T1000 (cell line): ENCODE data around the gene ELMO1.

Experiments
- DNase-seq: peaks from one replicate; lab custom pipeline; 2025; ENCODE audit warnings: mixed read lengths; lab: John Stamatoyannopoulos, UW

ELMO1 gene

GRCh38 chr7:37015353-37016034, 433.2 kb downstream of the ELMO1 start:
- DNase-seq = no peak

GRCh38 chr7:37013771-37014170, 434.9 kb downstream of the ELMO1 start:
- no peak for DNase-seq

DNA sequence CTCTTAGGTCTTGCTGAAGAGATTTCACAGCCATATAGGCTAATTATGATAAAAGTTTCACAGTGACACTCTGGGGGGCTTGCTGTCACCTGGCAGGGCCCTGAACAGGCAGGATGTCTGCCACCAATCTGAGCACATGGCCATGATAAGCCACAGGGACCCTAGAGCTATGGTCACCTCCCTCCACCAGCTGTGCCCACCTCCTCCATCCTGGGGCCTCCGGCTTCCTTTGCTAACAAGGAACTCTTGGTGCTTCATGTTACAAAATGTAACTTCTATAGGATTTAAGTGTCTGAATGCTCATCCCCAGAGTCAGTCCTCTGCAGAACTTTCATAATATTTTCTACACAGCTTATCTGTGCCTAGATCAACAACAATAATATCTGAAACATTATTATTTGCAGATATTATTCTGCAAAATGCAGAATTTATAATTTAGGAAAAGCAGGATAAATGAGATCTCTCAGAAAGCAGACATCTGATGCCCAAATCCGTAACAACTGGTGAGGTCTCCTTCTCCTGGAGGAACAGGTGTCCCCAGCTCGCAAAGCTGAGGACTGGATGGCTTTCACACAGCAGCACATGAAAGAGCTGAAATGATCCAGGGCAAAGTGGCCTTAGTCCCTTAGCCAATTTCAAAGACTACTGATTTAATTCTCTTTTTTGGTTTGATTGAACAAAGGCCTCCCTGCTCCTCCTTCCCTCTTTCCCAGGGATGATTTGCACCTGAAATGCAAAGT, 437.3 kb downstream of the ELMO1 start:
- no peak for DNase-seq

DNA sequence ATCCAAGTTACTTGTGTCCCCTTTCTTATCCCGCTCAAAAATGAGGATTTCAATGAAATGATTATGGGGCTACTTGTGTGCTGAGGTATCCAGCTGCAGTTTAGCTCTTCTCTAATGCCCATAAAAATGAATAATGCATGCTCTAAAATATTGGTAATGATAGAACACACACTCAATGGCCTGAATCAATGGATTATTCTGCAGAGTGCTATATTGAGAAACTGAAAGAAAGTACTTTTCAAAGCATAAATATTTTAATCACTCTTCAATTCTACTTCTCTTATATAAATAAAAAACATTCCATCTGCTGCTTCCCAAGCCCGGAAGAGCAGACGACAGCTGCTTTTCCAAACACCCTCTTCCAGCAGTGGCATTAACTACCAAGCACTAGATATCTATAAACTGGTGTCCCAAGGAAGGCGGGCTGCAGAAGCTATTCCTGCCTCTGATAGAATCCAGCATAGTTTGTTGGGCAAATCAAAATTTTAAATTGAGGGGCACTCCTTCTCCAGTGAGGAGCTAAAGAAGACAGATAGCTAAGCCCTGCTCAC, 439.5 kb downstream of the ELMO1 start:
- no peak for DNase-seq

DNA sequence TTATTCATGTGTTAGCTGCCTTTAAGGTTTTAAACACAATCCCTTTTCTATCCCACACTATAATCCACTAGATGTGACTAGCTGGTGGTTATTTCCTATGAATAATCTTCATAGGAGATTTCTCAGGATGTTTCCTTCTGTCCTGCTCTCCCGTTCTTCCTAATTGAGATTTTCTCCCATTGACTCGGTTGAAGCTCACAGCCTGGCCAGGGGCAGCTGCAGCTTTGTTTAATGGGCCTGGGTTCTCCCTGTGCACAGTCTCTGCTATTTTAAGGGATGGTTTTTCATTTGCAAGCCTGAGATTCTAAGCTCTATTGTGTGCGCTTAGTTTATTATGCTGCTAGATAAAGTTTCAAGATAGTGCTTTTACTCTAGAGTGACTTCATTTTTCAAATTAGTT, 441.0 kb downstream of the ELMO1 start:
- DNase-seq = no peak

DNA sequence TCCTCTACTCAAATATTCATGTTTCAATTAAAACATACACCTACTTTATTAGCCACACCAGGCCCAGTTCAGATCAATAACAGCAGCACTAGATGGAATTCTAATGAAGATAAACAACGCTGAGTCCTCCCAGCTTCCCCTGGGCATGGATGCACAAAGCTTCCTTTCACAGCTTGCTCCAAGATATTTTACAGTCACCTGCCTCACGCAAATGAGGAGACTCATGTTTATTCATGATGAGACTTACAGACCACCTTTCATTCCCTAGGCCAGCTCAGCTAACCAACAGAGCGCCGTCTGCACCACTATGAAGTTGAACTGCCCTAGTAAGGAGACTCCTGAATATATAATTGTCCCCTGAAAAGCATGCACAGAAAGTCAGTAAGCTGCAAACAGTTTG, 441.4 kb downstream of the ELMO1 start:
- DNase-seq = no peak

GRCh38 chr7:37006764-37007163, 441.9 kb downstream of the ELMO1 start:
- DNase-seq = no peak

GRCh38 chr7:37000511-37000910, 448.2 kb downstream of the ELMO1 start:
- DNase-seq = no peak

GRCh38 chr7:36999626-37000485, 448.8 kb downstream of the ELMO1 start:
- no peak for DNase-seq

DNA sequence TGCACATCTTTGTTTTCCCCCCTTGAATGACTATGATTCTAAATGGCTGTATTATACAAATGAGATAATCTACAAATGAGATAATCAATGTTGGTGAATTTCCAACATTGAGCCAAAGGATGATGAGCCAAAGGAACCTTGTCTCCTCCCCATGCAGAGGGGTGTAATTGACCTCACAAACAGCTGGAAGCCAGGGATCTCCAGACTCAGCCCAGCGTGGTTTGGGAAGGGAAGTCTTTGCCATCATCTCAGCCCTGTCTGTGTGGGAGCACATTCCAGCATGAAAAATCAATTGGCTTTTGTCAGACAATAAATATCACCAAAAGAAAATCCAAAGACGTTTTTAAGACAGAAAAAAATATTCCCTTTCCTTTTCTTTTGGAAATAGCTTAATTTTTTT, 452.9 kb downstream of the ELMO1 start:
- no peak for DNase-seq

GRCh38 chr7:36994456-36995112, 454.1 kb downstream of the ELMO1 start:
- no peak for DNase-seq

GRCh38 chr7:36986948-36987724, 461.5 kb downstream of the ELMO1 start:
- DNase-seq = peak; percentile 34

DNA sequence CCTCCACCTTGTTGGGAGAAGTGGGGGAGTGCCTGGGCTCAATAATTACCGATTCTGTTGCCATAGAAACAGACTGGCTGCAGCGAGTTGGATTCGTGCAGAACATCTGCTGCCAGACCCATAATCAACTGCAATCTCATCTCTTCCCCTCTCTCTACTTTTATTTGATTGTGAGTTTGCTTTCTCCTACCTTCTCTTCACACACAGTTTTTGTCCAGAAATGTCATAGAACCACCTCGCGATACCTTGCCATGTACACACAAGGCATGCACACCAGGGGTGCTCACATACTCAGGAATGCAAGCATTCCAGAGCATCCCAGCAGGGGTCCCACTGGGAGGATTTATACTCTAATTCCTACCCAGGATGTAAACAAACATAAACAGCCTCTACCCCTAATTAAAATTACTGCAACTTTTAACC, 462.1 kb downstream of the ELMO1 start:
- DNase-seq = no peak

GRCh38 chr7:36985866-36986400, 462.7 kb downstream of the ELMO1 start:
- DNase-seq = no peak

DNA sequence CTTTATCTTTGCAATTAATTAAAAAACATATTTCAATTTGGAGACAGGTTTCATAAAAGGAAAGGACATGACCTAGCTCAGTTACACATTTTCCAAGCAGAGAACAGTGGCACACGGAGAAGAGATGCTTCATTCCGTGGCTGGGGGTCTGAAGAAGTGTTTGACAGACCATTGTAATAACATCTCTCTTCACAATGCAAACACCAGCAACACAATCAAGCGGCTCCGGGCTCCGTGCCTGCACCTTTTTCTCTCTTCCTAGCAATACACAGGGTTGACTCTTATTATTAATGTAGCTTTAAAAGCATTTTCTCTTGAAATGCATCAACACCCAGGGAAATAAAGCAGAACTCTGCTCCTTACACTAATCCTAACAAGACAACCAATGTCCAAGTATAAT, 463.3 kb downstream of the ELMO1 start:
- DNase-seq = no peak

- no peak for DNase-seq
Observed at GRCh38 chr7:36984710-36985312, 463.9 kb downstream of the ELMO1 start.

DNA sequence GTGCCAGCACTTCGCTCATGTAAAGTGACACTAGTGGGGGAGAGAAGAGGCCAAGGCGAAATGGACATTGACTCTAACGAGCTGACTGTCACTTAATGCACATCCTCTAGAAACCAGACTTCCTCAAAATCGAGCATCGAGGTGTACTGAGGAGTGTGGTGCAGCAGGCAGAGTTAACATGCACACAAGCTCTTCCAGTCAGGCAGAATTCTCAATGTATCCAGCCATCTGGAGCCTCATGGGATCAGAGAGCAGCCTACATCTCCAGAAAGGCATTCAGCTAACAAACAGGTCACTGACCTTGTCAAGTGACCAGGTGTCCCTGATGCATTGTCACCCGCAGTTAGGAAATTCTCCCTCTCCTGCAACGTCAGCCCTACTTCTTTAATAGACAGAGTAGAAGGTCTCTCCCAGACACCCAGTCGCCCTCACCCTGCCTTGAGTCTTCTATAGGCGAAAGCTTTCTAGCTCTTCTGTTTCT, 464.6 kb downstream of the ELMO1 start:
- DNase-seq = no peak

- no peak for DNase-seq
Observed at GRCh38 chr7:36982766-36983165, 465.9 kb downstream of the ELMO1 start.

- no peak for DNase-seq
Observed at GRCh38 chr7:36979810-36980248, 468.8 kb downstream of the ELMO1 start.

DNA sequence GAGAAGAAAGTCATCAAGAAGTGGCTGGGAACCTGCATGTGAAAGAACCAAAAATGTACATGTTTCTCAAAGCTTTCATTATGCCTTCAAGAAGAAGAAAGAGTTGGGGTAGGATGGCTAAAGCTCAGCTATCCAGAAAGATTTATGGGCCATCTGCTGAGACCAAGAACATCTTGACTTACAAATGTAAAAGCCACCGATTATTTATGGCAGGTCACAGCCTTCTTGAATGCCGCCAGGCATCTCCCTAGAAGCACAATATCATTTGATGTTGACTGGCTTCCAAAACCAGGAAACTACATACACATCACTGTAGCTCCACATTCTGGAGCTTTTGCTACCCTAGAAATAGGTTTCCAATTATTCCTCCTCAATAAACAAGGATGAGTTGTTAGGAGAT, 470.2 kb downstream of the ELMO1 start:
- no peak for DNase-seq
